ENCODE data around the gene OR7G1. TPM values are rescaled to one million over a fixed set of nuclear protein-coding genes. Genes with fewer than 3 reads are reported as not detected.
"Not testable (repeated sequence)": the region's sequence is repeated elsewhere in the genome, so short reads cannot be mapped to it uniquely, and the experiment has no call there.

OR7G1 gene
- total RNA-seq, 1 experiment from 2014 or later: not detected

GRCh38 chr19:9107375-9107774, 8.2 kb downstream of the OR7G1 start, which contains the start of gene OR7G2:
TSS of gene OR7G2 (minus strand) at chr19:9107475. CDS start at chr19:9103243, 4,232 bp downstream.
- in situ Hi-C loops (cut with HindIII; ENCODE audit: low sequenced_read_pairs): no loop called here
- DNase-seq (ENCODE audit: low spot score): no peak

- DNase-seq (ENCODE audit: low spot score): no peak
- in situ Hi-C loops (cut with HindIII; ENCODE audit: low sequenced_read_pairs): no loop called here
These were observed 28.8 kb downstream of the OR7G1 start, which contains the start of gene OR1M1 for GRCh38 chr19:9086761-9087160. TSS of gene OR1M1 (plus strand) at chr19:9087061. CDS start at chr19:9093245, 6,184 bp downstream.

GRCh38 chr19:9078651-9079050, 36.9 kb downstream of the OR7G1 start:
- no peak for DNase-seq (ENCODE audit: low spot score)
- in situ Hi-C loops (cut with HindIII; ENCODE audit: low sequenced_read_pairs): no loop called here

- no peak for DNase-seq (ENCODE audit: low spot score)
- in situ Hi-C loops (cut with HindIII; ENCODE audit: low sequenced_read_pairs): no loop called here
These were observed 38.7 kb downstream of the OR7G1 start for GRCh38 chr19:9076901-9077300.

- in situ Hi-C loops (cut with HindIII; ENCODE audit: low sequenced_read_pairs): no loop called here
- peak; percentile 1 for DNase-seq (ENCODE audit: low spot score)
These were observed 40.3 kb downstream of the OR7G1 start for GRCh38 chr19:9075064-9075949.

- in situ Hi-C loops (cut with HindIII; ENCODE audit: low sequenced_read_pairs): no loop called here
- no peak for DNase-seq (ENCODE audit: low spot score)
These were observed 41.8 kb downstream of the OR7G1 start for GRCh38 chr19:9073806-9074205.

- DNase-seq (ENCODE audit: low spot score); in situ Hi-C loops (cut with HindIII; ENCODE audit: low sequenced_read_pairs): not testable (repeated sequence)
These were observed 43.8 kb downstream of the OR7G1 start for GRCh38 chr19:9071720-9072119.

- in situ Hi-C loops (cut with HindIII; ENCODE audit: low sequenced_read_pairs): no loop called here
- no peak for DNase-seq (ENCODE audit: low spot score)
These were observed 45.5 kb downstream of the OR7G1 start for GRCh38 chr19:9070066-9070465.

- DNase-seq (ENCODE audit: low spot score): no peak
- in situ Hi-C loops (cut with HindIII; ENCODE audit: low sequenced_read_pairs): no loop called here
These were observed 50.0 kb downstream of the OR7G1 start for GRCh38 chr19:9065457-9066014.

Other genes with a start within 250 kb of the OR7G1 start
- not detected in 2 replicates for gene MUC16, start 105.4 kb downstream of the OR7G1 start, total RNA-seq (2014; rRNA removed; shearing (Covaris generic))
- gene OR1M1, start 28.7 kb downstream of the OR7G1 start, total RNA-seq (2014; rRNA removed; shearing (Covaris generic)): not detected in 2 replicates
- not detected in 2 replicates for gene OR7G2, start 8.3 kb downstream of the OR7G1 start, total RNA-seq (2014; rRNA removed; shearing (Covaris generic))
- gene OR7G3, start 11.2 kb upstream of the OR7G1 start, total RNA-seq (2014; rRNA removed; shearing (Covaris generic)): not detected in 2 replicates
- gene ZNF317, start 24.6 kb upstream of the OR7G1 start, total RNA-seq (2014; rRNA removed; shearing (Covaris generic)): 17.7 and 40.5 TPM in 2 replicates
- not detected in 2 replicates for gene OR7D2, start 63.2 kb upstream of the OR7G1 start, total RNA-seq (2014; rRNA removed; shearing (Covaris generic))
- gene OR7D4, start 103.8 kb upstream of the OR7G1 start, total RNA-seq (2014; rRNA removed; shearing (Covaris generic)): not detected in 2 replicates
- not detected in 2 replicates for gene OR7E24, start 135.2 kb upstream of the OR7G1 start, total RNA-seq (2014; rRNA removed; shearing (Covaris generic))
- gene ZNF699, start 194.1 kb upstream of the OR7G1 start, total RNA-seq (2014; rRNA removed; shearing (Covaris generic)): 8.4 and 8.9 TPM in 2 replicates
- gene ZNF559, start 208.4 kb upstream of the OR7G1 start, total RNA-seq (2014; rRNA removed; shearing (Covaris generic)): 3.4 and 7.2 TPM in 2 replicates
- 2.2 and 2.7 TPM in 2 replicates for gene ZNF177, start 247.2 kb upstream of the OR7G1 start, total RNA-seq (2014; rRNA removed; shearing (Covaris generic))